Osteocyte (in vitro differentiated cells): Measurements from ENCODE around the gene ALG8. TPM values are rescaled to one million over a fixed set of nuclear protein-coding genes. Genes with fewer than 3 reads are reported as not detected.

Source experiments
- DNase-seq: peaks from one replicate; pipeline ENCODE4 v3.0.0; 2021; ENCODE audit warnings: mixed read lengths; ENCODE audit not compliant: unreplicated experiment; ENCODE audit errors: extremely low spot score
- H3K27ac Mint-ChIP-seq: one replicate; pipeline ENCODE4 v1.8.0; 2021; ENCODE audit warnings: mild to moderate bottlenecking, mixed read lengths; ENCODE audit not compliant: unreplicated experiment
- H3K27me3 Mint-ChIP-seq: one replicate; pipeline ENCODE4 v1.8.0; 2021; ENCODE audit warnings: mixed read lengths; ENCODE audit not compliant: unreplicated experiment
- H3K36me3 Mint-ChIP-seq: one replicate; pipeline ENCODE4 v1.8.0; 2021; ENCODE audit warnings: mixed read lengths; ENCODE audit not compliant: unreplicated experiment
- H3K4me1 Mint-ChIP-seq: one replicate; pipeline ENCODE4 v1.8.0; 2021; ENCODE audit warnings: mixed read lengths; ENCODE audit not compliant: unreplicated experiment
- H3K4me3 Mint-ChIP-seq: one replicate; pipeline ENCODE4 v1.8.0; 2021; ENCODE audit warnings: mild to moderate bottlenecking, moderate library complexity, mixed read lengths; ENCODE audit not compliant: unreplicated experiment
- H3K9me3 Mint-ChIP-seq: one replicate; pipeline ENCODE4 v1.8.0; 2021; ENCODE audit warnings: mixed read lengths; ENCODE audit not compliant: unreplicated experiment
- total RNA-seq: library from RNA; stranded (reverse); gene quantifications from 2 replicates; pipeline ENCODE4 v1.2.1, GENCODE V29; 2021
- TF ChIP-seq, protein P1 (sequence below): fragments of 200-600 bp; sonication (generic); IDR thresholded peaks from 2 replicates; pipeline ENCODE4 v1.5.0; 2021; ENCODE audit warnings: antibody characterized with exemption, mild to moderate bottlenecking, moderate library complexity

The ALG8 gene
- total RNA-seq, 1 donor from 2014 or later = 35.1 TPM

DNA sequence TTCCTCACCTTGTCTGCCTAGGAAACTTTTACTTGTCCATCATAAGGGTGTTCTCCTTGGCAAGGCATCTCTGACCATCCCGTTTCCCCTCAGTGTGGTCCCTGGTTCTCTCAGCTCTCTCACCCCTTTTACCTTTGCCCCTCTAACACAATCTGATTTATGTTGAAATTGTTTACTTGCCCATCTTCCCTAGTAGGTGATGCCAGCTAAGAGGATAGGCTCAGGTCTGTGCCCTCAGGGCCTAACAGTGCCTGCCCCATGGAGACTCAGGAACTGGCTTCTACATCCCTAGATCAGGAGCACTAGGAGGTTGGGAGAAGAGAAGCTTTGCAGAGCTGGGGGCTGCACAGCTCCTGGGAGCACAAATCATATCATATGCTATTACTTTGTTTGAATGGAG is 21.1 kb upstream of the ALG8 start:
- Mint-ChIP-seq H3K27ac (no peak overlapping the region), H3K27me3 (no peaks in the 10 kb centered on the region), H3K4me3 (no peak overlapping the region), H3K9me3 (no peaks in the 10 kb centered on the region), H3K4me1 (peaks cover 5% of the 10 kb centered on the region), H3K36me3 (no peaks in the 10 kb centered on the region)
- no peak for DNase-seq
- TF ChIP-seq, protein P1, sequence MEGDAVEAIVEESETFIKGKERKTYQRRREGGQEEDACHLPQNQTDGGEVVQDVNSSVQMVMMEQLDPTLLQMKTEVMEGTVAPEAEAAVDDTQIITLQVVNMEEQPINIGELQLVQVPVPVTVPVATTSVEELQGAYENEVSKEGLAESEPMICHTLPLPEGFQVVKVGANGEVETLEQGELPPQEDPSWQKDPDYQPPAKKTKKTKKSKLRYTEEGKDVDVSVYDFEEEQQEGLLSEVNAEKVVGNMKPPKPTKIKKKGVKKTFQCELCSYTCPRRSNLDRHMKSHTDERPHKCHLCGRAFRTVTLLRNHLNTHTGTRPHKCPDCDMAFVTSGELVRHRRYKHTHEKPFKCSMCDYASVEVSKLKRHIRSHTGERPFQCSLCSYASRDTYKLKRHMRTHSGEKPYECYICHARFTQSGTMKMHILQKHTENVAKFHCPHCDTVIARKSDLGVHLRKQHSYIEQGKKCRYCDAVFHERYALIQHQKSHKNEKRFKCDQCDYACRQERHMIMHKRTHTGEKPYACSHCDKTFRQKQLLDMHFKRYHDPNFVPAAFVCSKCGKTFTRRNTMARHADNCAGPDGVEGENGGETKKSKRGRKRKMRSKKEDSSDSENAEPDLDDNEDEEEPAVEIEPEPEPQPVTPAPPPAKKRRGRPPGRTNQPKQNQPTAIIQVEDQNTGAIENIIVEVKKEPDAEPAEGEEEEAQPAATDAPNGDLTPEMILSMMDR = no peak

GRCh38 chr11:78158987-78159652 is 19.7 kb upstream of the ALG8 start:
- Mint-ChIP-seq H3K4me1 (peaks cover 5% of the 10 kb centered on the region), H3K27me3 (no peaks in the 10 kb centered on the region), H3K4me3 (no peak overlapping the region), H3K9me3 (no peaks in the 10 kb centered on the region), H3K27ac (no peak overlapping the region), H3K36me3 (no peaks in the 10 kb centered on the region)
- DNase-seq = no peak
- TF ChIP-seq, protein P1 = no peak

- Mint-ChIP-seq H3K4me3 (no peak overlapping the region), H3K9me3 (no peaks in the 10 kb centered on the region), H3K36me3 (peaks cover 2% of the 10 kb centered on the region), H3K4me1 (peaks cover 2% of the 10 kb centered on the region), H3K27me3 (no peaks in the 10 kb centered on the region), H3K27ac (no peak overlapping the region)
- TF ChIP-seq, protein P1 = no peak
- DNase-seq = no peak
These were observed 16.9 kb upstream of the ALG8 start for GRCh38 chr11:78156127-78156844.

- Mint-ChIP-seq H3K9me3 (no peaks in the 10 kb centered on the region), H3K4me3 (no peak overlapping the region), H3K27me3 (no peaks in the 10 kb centered on the region), H3K27ac (no peak overlapping the region), H3K36me3 (peaks cover 2% of the 10 kb centered on the region), H3K4me1 (peaks cover 2% of the 10 kb centered on the region)
- DNase-seq = no peak
- TF ChIP-seq, protein P1 = no peak
These were observed 12.4 kb upstream of the ALG8 start for GRCh38 chr11:78151804-78152203.

DNA sequence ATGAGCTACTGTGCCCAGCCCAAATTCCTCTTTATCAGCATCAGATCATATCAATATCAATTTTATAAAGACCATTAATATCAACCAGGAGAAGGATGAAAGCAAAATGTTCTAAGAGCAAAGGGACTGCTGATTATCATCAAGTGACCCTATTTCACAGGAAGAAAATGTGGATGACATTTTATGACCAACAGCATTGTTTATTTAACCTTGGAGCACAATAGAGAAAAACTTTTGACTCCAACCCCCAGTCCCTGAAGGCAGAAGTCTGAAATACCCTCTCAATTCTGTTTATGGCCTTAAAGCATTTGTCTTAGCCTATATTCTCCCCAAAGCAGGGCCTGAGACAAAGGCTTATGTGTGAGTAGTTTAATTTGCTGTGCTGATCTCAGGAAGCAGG is 11.3 kb upstream of the ALG8 start:
- Mint-ChIP-seq H3K36me3 (peaks cover 2% of the 10 kb centered on the region), H3K27me3 (no peaks in the 10 kb centered on the region), H3K4me3 (no peak overlapping the region), H3K9me3 (no peaks in the 10 kb centered on the region), H3K27ac (no peak overlapping the region), H3K4me1 (peaks cover 2% of the 10 kb centered on the region)
- DNase-seq = no peak
- TF ChIP-seq, protein P1 = no peak
